ENCODE data around the gene PNMA8B. TPM values are rescaled to one million over a fixed set of nuclear protein-coding genes. Genes with fewer than 3 reads are reported as not detected.
"Not testable (repeated sequence)": the region's sequence is repeated elsewhere in the genome, so short reads cannot be mapped to it uniquely, and the experiment has no call there.

Gene PNMA8B
- total RNA-seq, 1 experiment from 2014 or later, result 0.10 TPM

- POLR2A ChIA-PET; H3K27me3 ChIP-seq (ENCODE audit: insufficient read depth, low read length); H3K4me2 ChIP-seq (ENCODE audit: low read length); H3K79me2 ChIP-seq (ENCODE audit: insufficient read depth, low read length); intact Hi-C loops (cut with micrococcal nuclease); H3K4me3 ChIP-seq (replicated peaks in 1 of 2; ENCODE audit: low read depth in 1 of 2, low read length in 2 of 2); ATAC-seq; H3K36me3 ChIP-seq (ENCODE audit: control insufficient read depth in 1 of 2, insufficient read depth in 2 of 2, low read length in 2 of 2); DNase-seq (ENCODE audit: low read depth, low spot score); H4K20me1 ChIP-seq (ENCODE audit: insufficient read depth); H3K9me3 ChIP-seq (ENCODE audit: control insufficient read depth in 1 of 2, insufficient read depth in 1 of 2, low read depth in 1 of 2, low read length in 2 of 2); RAD21 ChIA-PET (ENCODE audit: low non-redundant PET in 1 of 2, low total read pairs in 2 of 2, uncharacterized antibody in 2 of 2, unreplicated experiment in 2 of 2); H3K4me1 ChIP-seq (ENCODE audit: control insufficient read depth in 1 of 2, insufficient read depth in 2 of 2, low read length in 2 of 2); H3K27ac ChIP-seq (ENCODE audit: low read depth, low read length); BruUV-seq (replicated peaks); H3K9ac ChIP-seq (ENCODE audit: low read length); H3K9me2 ChIP-seq (ENCODE audit: insufficient read depth); H2AFZ ChIP-seq (ENCODE audit: low read depth, low read length, poor library complexity, severe bottlenecking): not testable (repeated sequence)
- CTCF ChIA-PET, result interaction anchor here (0.7 kb wide), 1 partner anchor 20 kb away, joined by 3 read pairs; no protein-coding TSS in a partner anchor
Observed at GRCh38 chr19:46522988-46523387, 27.3 kb upstream of the PNMA8B start.

GRCh38 chr19:46521241-46521868, 25.7 kb upstream of the PNMA8B start:
- no peak for TF ChIP-seq CEBPB (IDR thresholded peaks at IDR 0.05; ENCODE audit: low read depth)
- no peak for TF ChIP-seq POLR2A (IDR thresholded peaks at IDR 0.05; ENCODE audit: borderline replicate concordance, extremely low read depth, insufficient read depth, insufficient read length)
- TF ChIP-seq SIN3A (IDR thresholded peaks at IDR 0.05; ENCODE audit: low read depth), result no peak
- intact Hi-C loops (cut with micrococcal nuclease), result no loop called here
- Histone ChIP-seq H3K9me3 (ENCODE audit: control insufficient read depth in 1 of 2, insufficient read depth in 1 of 2, low read depth in 1 of 2, low read length in 2 of 2) (no peaks in the 10 kb centered on the region), H3K4me1 (ENCODE audit: control insufficient read depth in 1 of 2, insufficient read depth in 2 of 2, low read length in 2 of 2) (no peaks in the 10 kb centered on the region), H3K27ac (ENCODE audit: low read depth, low read length) (no peak overlapping the region), H4K20me1 (ENCODE audit: insufficient read depth) (no peaks in the 10 kb centered on the region), H3K27me3 (ENCODE audit: insufficient read depth, low read length) (no peaks in the 10 kb centered on the region), H3K9ac (ENCODE audit: low read length) (no peak overlapping the region), H3K79me2 (ENCODE audit: insufficient read depth, low read length) (no peaks in the 10 kb centered on the region), H3K4me2 (ENCODE audit: low read length) (no peak overlapping the region), H3K36me3 (ENCODE audit: control insufficient read depth in 1 of 2, insufficient read depth in 2 of 2, low read length in 2 of 2) (no peaks in the 10 kb centered on the region), H3K4me3 (replicated peaks in 1 of 2; ENCODE audit: low read depth in 1 of 2, low read length in 2 of 2) (no peak overlapping the region), H2AFZ (ENCODE audit: low read depth, low read length, poor library complexity, severe bottlenecking) (no peak overlapping the region), H3K9me2 (ENCODE audit: insufficient read depth) (no peaks in the 10 kb centered on the region)
- ATAC-seq (no peak), DNase-seq (ENCODE audit: low read depth, low spot score) (no peak)
- ChIA-PET POLR2A (no interaction called here), CTCF (interaction anchor here (1.1 kb wide), 1 partner anchor 22 kb away, joined by 5 read pairs; no protein-coding TSS in a partner anchor), RAD21 (ENCODE audit: low non-redundant PET in 1 of 2, low total read pairs in 2 of 2, uncharacterized antibody in 2 of 2, unreplicated experiment in 2 of 2) (no interaction called here)
- no TSS peak for BruUV-seq (replicated peaks)
